PC-9 (cell line): ENCODE measurements around the gene CUX1.

Experiments used
- CTCF ChIP-seq: fragments of 200-600 bp; sonication (generic); conservative IDR thresholded peaks from 2 replicates; pipeline ENCODE4 v1.6.1; 2017; ENCODE audit warnings: mixed run types, antibody characterized with exemption, mild to moderate bottlenecking, moderate library complexity
- EZH2 ChIP-seq: fragments of 200-600 bp; sonication (generic); IDR thresholded peaks from 2 replicates; pipeline ENCODE4 v1.8.0; 2017; ENCODE audit warnings: antibody characterized with exemption, low read depth

GRCh38 chr7:102258749-102259107, 441.3 kb downstream of the CUX1 start:
- no peak for TF ChIP-seq CTCF
- no peak for TF ChIP-seq EZH2
